ENCODE measurements around the gene KLF1. TPM values are rescaled to one million over a fixed set of nuclear protein-coding genes. Genes with fewer than 3 reads are reported as not detected.

Gene KLF1
- total RNA-seq (2021; fragmentation: NEBNext Ultra II Directional; extraction: Animal tissue kit (Norgen Biotek cat#: 25700)) (0.59 and 0.84 TPM in 2 replicates), polyA plus RNA-seq (2011; rRNA removed) (0.91 and 1.0 TPM in 2 replicates), polyA minus RNA-seq (2011; rRNA and poly(A)+ RNA removed) (0.41 and 0.66 TPM in 2 replicates)
- 0.92 TPM for polyA plus RNA-seq (2011; cell fraction: cytosol; rRNA removed)
- polyA plus RNA-seq (2011; cell fraction: nucleus; rRNA removed), result 0.73 TPM
- polyA plus RNA-seq (2012, experiment 1 of 2), result 0.54 to 0.79 TPM (median 0.58 TPM) in 4 replicates
- 0.50 TPM for polyA plus RNA-seq (2012, experiment 2 of 2)
- 0.55 TPM for polyA plus RNA-seq (2013, experiment 1 of 2)
- polyA plus RNA-seq (2013, experiment 2 of 2), result 0.40 TPM
- polyA minus RNA-seq (2011; cell fraction: cytosol; rRNA and poly(A)+ RNA removed), result not detected
- 1.2 TPM for polyA minus RNA-seq (2011; cell fraction: nucleus; rRNA and poly(A)+ RNA removed)
- long read RNA-seq, experiment 1, result 0 reads
- long read RNA-seq, experiment 2, result 0 reads

DNA sequence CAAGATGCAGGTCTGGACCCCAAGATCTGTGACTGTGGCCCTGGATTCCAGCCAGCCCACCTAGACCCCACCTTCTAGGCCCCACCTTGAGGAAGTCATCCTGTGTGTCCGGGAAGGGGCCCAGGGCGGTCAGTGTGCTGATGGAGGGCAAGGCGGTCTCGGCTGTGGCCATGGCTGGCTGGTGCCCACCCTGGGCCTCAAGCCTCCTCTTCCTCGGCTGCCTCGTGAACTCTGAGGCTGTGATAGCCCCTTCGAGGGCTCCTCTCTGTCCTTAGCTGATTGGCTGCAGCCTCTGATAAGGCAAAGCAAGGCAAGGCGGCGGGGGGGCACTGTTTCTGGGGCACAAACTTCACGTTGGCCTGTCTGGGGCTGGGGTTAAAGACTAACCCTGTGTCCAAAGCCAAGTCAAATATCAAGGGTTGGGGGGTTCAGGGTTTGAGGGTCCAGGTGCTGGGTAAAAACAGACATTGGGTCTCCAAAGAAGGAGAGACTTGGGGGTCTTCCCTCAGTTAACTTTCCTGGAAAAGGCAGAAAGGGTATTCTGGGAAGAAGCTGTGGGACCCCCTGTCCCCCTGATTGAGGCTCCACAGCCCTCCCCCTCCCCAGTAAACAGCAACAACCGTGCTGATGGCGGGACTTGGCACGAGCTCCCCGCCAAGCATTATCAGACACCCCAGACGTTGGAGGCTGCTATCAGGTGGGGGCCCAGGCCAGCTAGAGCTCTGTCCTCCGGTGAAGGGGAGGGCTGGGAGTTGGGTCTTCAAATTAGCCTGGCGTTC is at the start of gene KLF1:
TSS of gene KLF1 (minus strand) at position 233 of the 779 bp plus-strand sequence. CDS start at position 172, 61 bp downstream.
- Histone ChIP-seq H3K14ac (ENCODE audit: insufficient read length) (no peak within 1 kb of the TSS), H3K23ac (ENCODE audit: insufficient read length) (no peak within 1 kb of the TSS), H2BK20ac (ENCODE audit: low read length) (no peak within 1 kb of the TSS), H3K56ac (replicated peaks; ENCODE audit: insufficient read length, low read depth, low read length) (no peak within 1 kb of the TSS), H4K91ac (replicated peaks; ENCODE audit: insufficient read length, low read length) (peak within 1 kb of the TSS; percentile 2), H3K18ac (ENCODE audit: extremely low read depth, low read length) (peak within 1 kb of the TSS; percentile 87), H3K79me2 (ENCODE audit: control insufficient read depth in 1 of 2, insufficient read depth in 2 of 2, low read length in 2 of 2) (peaks cover 0 to 11% of the 10 kb centered on the region in 2 experiments; a peak in 1 of 4 replicates), H2BK5ac (ENCODE audit: low read depth, low read length) (peak within 1 kb of the TSS; percentile 44; the same call in 1 of the 2 replicates), H3K23me2 (ENCODE audit: low read depth, low read length) (peaks cover 17% of the 10 kb centered on the region; the same call in 1 of the 2 replicates), H3K4me3 (ENCODE audit: extremely low read depth in 1 of 4, insufficient read depth in 2 of 4, low read depth in 3 of 4, low read length in 4 of 4) (peak within 1 kb of the TSS; percentile 60 to 77 (median 76)), H2BK120ac (replicated peaks; ENCODE audit: low read depth, low read length) (no peak within 1 kb of the TSS), H4K20me1 (replicated peaks in 1 of 2; ENCODE audit: control insufficient read depth in 1 of 2, insufficient read depth in 2 of 2, low read length in 2 of 2) (peaks cover 0 to 8% of the 10 kb centered on the region in 2 experiments), H2AFZ (ENCODE audit: low read length) (no peak within 1 kb of the TSS), H3K9ac (replicated peaks in 1 of 4; ENCODE audit: extremely low read depth in 1 of 4, low read depth in 3 of 4, low read length in 3 of 4) (peak within 1 kb of the TSS in 3 of 4 experiments; percentile 11 to 77 (median 16); a peak in 3 of 7 replicates), H3K9me3 (ENCODE audit: insufficient read depth in 2 of 2, low read depth in 1 of 2, low read length in 1 of 2) (no peaks in the 10 kb centered on the region; a peak in 2 of 4 replicates), H2BK12ac (ENCODE audit: low read depth, low read length) (peak within 1 kb of the TSS; percentile 60; the same call in 1 of the 2 replicates), H3K36me3 (ENCODE audit: control insufficient read depth in 2 of 4, insufficient read depth in 4 of 4, low read length in 3 of 4) (no peaks in the 10 kb centered on the region), H3K4me1 (replicated peaks in 1 of 4; ENCODE audit: control insufficient read depth in 3 of 4, insufficient read depth in 4 of 4, low read length in 3 of 4) (peaks cover 0 to 10% (median 9%) of the 10 kb centered on the region in 4 experiments; a peak in 5 of 7 replicates), H3K4ac (replicated peaks; ENCODE audit: insufficient read length, low read depth, low read length) (peak within 1 kb of the TSS; percentile 23), H3K79me1 (ENCODE audit: low read depth, low read length) (0 out of 2 replicates have a peak, but pooled peaks cover 3% of the 10 kb centered on the region), H3K27ac (ENCODE audit: low read depth, low read length) (no peak within 1 kb of the TSS), H3K4me2 (ENCODE audit: insufficient read depth in 1 of 2, low read depth in 2 of 2, low read length in 2 of 2) (peak within 1 kb of the TSS; percentile 75 to 97), H4K5ac (ENCODE audit: insufficient read length, low read depth, low read length) (no peak within 1 kb of the TSS), H4K8ac (ENCODE audit: extremely low read depth, insufficient read depth, low read length) (peak within 1 kb of the TSS; percentile 71; the same call in 1 of the 2 replicates), H2BK15ac (ENCODE audit: low read length) (peak within 1 kb of the TSS; percentile 65; the same call in 1 of the 2 replicates), H2AK5ac (ENCODE audit: low read depth, low read length) (no peak within 1 kb of the TSS; the same call in 1 of the 2 replicates), H3K27me3 (replicated peaks in 1 of 4; ENCODE audit: control insufficient read depth in 3 of 4, extremely low read depth in 1 of 4, insufficient read depth in 3 of 4, low read length in 3 of 4) (peaks cover 0 to 9% (median 4%) of the 10 kb centered on the region in 4 experiments; a peak in 4 of 7 replicates)
- FAIRE-seq (no peak), DNase-seq (ENCODE audit: low read depth in 1 of 2, low spot score in 2 of 2) (no peak)
- POLR2A ChIA-PET (ENCODE audit: partially characterized antibody), result interaction anchor here (0.7 to 12.3 kb wide), 13 partner anchors 6 to 127 kb away, joined by 3 to 110 read pairs (median 3); partner anchors contain the start of genes FARSA, GADD45GIP1 and GCDH
- WGBS, 2 experiments (ENCODE audit: extremely low coverage in 1 of 2, insufficient coverage in 1 of 2, insufficient read length in 1 of 2, insufficient replicate concordance in 2 of 2, low coverage in 1 of 2, low lambda C conversion rate in 2 of 2, missing lambda C conversion rate in 1 of 2), result 83% methylated on average over 17 of the region's 17 CpGs; no CpG with 5 or more reads in 1 of the 2 experiments
- CTCF ChIA-PET (ENCODE audit: partially characterized antibody), result interaction anchor here (0.7 to 2.3 kb wide), 9 partner anchors 9 to 142 kb away, joined by 3 to 10 read pairs (median 4); no protein-coding TSS in a partner anchor
- TF ChIP-seq SP4 (IDR thresholded peaks at IDR 0.05; ENCODE audit: low read length) (no peak), ATF2 (IDR thresholded peaks at IDR 0.05; ENCODE audit: low read length) (no peak), GABPA (IDR thresholded peaks at IDR 0.05; ENCODE audit: borderline replicate concordance, insufficient read depth, low read length) (no peak), HDAC6 (IDR thresholded peaks at IDR 0.05; ENCODE audit: low read depth, low read length) (no peak), CBX8 (IDR thresholded peaks at IDR 0.05; ENCODE audit: borderline replicate concordance, low read depth, low read length) (no peak), TEAD4 (IDR thresholded peaks at IDR 0.05; ENCODE audit: low read depth, low read length) (no peak), NANOG (IDR thresholded peaks at IDR 0.05; ENCODE audit: insufficient read depth, low read depth, low read length, poor library complexity, severe bottlenecking) (no peak)

Measured in H1 (cell line).